Keratinocyte (primary cell): Measurements from ENCODE around the gene FOXO1.

Experiments
- CTCF ChIP-seq, 3 experiments: IDR thresholded peaks in 1 of 3; conservative IDR thresholded peaks in 1 of 3; optimal IDR thresholded peaks in 1 of 3; 2 replicates in 2 of 3; 3 replicates in 1 of 3; pipeline versions ENCODE3 to v1.5.1; 2011; ENCODE audit warnings: low read length in 3 of 3, mild to moderate bottlenecking in 3 of 3, moderate library complexity in 2 of 3, control low read depth in 1 of 3, inconsistent platforms in 1 of 3; ENCODE audit not compliant: insufficient read depth in 2 of 3; ENCODE audit errors: extremely low read depth in 1 of 3
- EZH2 ChIP-seq: IDR thresholded peaks from one replicate; pipeline ENCODE4 v1.6.1; 2012; ENCODE audit warnings: inconsistent platforms, mild to moderate bottlenecking, low read length, moderate library complexity

- TF ChIP-seq EZH2 (no peak), CTCF (optimal IDR thresholded peaks at IDR 0.05 in 1 of 3, IDR thresholded peaks at IDR 0.05 in 1 of 3, conservative IDR thresholded peaks at IDR 0.05 in 1 of 3; ENCODE audit: extremely low read depth in 1 of 3, insufficient read depth in 2 of 3, low read length in 3 of 3) (peak; percentile 62 to 74 (median 72))
Observed at GRCh38 chr13:40668335-40668734, 1.9 kb upstream of the FOXO1 start.
